GM19025 (cell line): ENCODE results near the gene CFAP45.

ENCODE experiments used
- ATAC-seq: cut with Tn5 transposase; IDR thresholded peaks from one replicate; pipeline ENCODE4 v1.9.1; 2021; ENCODE audit warnings: mild to moderate bottlenecking, low read depth, moderate library complexity; ENCODE audit not compliant: unreplicated experiment

CFAP45 gene

GRCh38 chr1:159924025-159924790 is 24.2 kb upstream of the CFAP45 start:
- no peak for ATAC-seq

- ATAC-seq, result peak; percentile 18
Observed at GRCh38 chr1:159923203-159924024, 23.4 kb upstream of the CFAP45 start.

GRCh38 chr1:159922511-159923202 is 22.7 kb upstream of the CFAP45 start:
- ATAC-seq, result no peak

- no peak for ATAC-seq
Observed at GRCh38 chr1:159921700-159922504, 21.9 kb upstream of the CFAP45 start.

GRCh38 chr1:159921251-159921650 is 21.3 kb upstream of the CFAP45 start:
- peak; percentile 16 for ATAC-seq

GRCh38 chr1:159920651-159921050 is 20.7 kb upstream of the CFAP45 start:
- ATAC-seq, result no peak

GRCh38 chr1:159920202-159920601 is 20.2 kb upstream of the CFAP45 start:
- no peak for ATAC-seq

GRCh38 chr1:159919236-159919865 is 19.4 kb upstream of the CFAP45 start:
- no peak for ATAC-seq

- ATAC-seq, result no peak
Observed at GRCh38 chr1:159918352-159919200, 18.6 kb upstream of the CFAP45 start.

GRCh38 chr1:159917533-159918351 is 17.8 kb upstream of the CFAP45 start:
- no peak for ATAC-seq

GRCh38 chr1:159916242-159917051 is 16.5 kb upstream of the CFAP45 start:
- ATAC-seq, result no peak

GRCh38 chr1:159915571-159916241 is 15.7 kb upstream of the CFAP45 start:
- no peak for ATAC-seq

- ATAC-seq, result no peak
Observed at GRCh38 chr1:159914252-159915018, 14.5 kb upstream of the CFAP45 start.

- no peak for ATAC-seq
Observed at GRCh38 chr1:159913451-159914192, 13.7 kb upstream of the CFAP45 start.

GRCh38 chr1:159911326-159912070 is 11.5 kb upstream of the CFAP45 start:
- ATAC-seq, result no peak
